Lower lobe of right lung (tissue), 2 donors: ENCODE measurements around the gene LHX3. TPM values are rescaled to one million over a fixed set of nuclear protein-coding genes. Genes with fewer than 3 reads are reported as not detected.

ENCODE experiments used
- ATAC-seq, 2 donors: fragments of 200-7000 bp; cut with Tn5 transposase; one replicate each; pipeline ENCODE4 v1.9.1; 2020 to 2022; ENCODE audit warnings: mild to moderate bottlenecking in 2 of 2, moderate library complexity in 2 of 2
- DNase-seq: peaks from one replicate; pipeline ENCODE4 v3.0.0-alpha.2; 2020
- H3K27ac ChIP-seq: fragments of 200-600 bp; one replicate; pipeline ENCODE4 v1.8.0; 2022
- H3K27me3 ChIP-seq: fragments of 200-600 bp; one replicate; pipeline ENCODE4 v1.8.0; 2022; ENCODE audit warnings: low read depth
- H3K36me3 ChIP-seq: fragments of 200-600 bp; one replicate; pipeline ENCODE4 v1.8.0; 2022; ENCODE audit warnings: mild to moderate bottlenecking
- H3K4me1 ChIP-seq: fragments of 200-600 bp; one replicate; pipeline ENCODE4 v1.8.0; 2022
- H3K4me3 ChIP-seq: fragments of 200-600 bp; one replicate; pipeline ENCODE4 v1.8.0; 2022; ENCODE audit warnings: mild to moderate bottlenecking
- H3K9me3 ChIP-seq: fragments of 200-600 bp; one replicate; pipeline ENCODE4 v1.8.0; 2022
- intact Hi-C: fragments of 100-400 bp; cut with DNase I; formaldehyde crosslinking; loops from one replicate; pipeline ENCODE4 v1.11.0; 2022
- total RNA-seq: library from RNA; stranded (reverse); fragmentation: NEBNext Ultra II Directional; extraction: Animal tissue kit (Norgen Biotek cat#: 25700); gene quantifications from one replicate; pipeline ENCODE4 v1.2.1, GENCODE V29; 2021
- TF ChIP-seq, protein P1 (sequence below): fragments of 200-600 bp; IDR thresholded peaks from one replicate; pipeline ENCODE4 v1.8.0; 2022; ENCODE audit warnings: antibody characterized with exemption, mild to moderate bottlenecking
- donor health status: DM: no; HTN: yes; CAD: no; lungs with severe emphysema.

Gene LHX3
- total RNA-seq, 1 donor from 2014 or later, result not detected

- H3K9me3 ChIP-seq, result no peaks in the 10 kb centered on the region
- intact Hi-C loops, result no loop called here
- no peak overlapping the region for H3K4me3 ChIP-seq
- TF ChIP-seq, protein P1, sequence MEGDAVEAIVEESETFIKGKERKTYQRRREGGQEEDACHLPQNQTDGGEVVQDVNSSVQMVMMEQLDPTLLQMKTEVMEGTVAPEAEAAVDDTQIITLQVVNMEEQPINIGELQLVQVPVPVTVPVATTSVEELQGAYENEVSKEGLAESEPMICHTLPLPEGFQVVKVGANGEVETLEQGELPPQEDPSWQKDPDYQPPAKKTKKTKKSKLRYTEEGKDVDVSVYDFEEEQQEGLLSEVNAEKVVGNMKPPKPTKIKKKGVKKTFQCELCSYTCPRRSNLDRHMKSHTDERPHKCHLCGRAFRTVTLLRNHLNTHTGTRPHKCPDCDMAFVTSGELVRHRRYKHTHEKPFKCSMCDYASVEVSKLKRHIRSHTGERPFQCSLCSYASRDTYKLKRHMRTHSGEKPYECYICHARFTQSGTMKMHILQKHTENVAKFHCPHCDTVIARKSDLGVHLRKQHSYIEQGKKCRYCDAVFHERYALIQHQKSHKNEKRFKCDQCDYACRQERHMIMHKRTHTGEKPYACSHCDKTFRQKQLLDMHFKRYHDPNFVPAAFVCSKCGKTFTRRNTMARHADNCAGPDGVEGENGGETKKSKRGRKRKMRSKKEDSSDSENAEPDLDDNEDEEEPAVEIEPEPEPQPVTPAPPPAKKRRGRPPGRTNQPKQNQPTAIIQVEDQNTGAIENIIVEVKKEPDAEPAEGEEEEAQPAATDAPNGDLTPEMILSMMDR, result no peak
- no peaks in the 10 kb centered on the region for H3K27me3 ChIP-seq
- no peak overlapping the region for H3K27ac ChIP-seq
- no peak for DNase-seq
- no peaks in the 10 kb centered on the region for H3K4me1 ChIP-seq
- ATAC-seq, result no peak
- H3K36me3 ChIP-seq, result peaks cover 54% of the 10 kb centered on the region
These were observed 17.4 kb upstream of the LHX3 start for GRCh38 chr9:136222166-136222905.

- H3K27ac ChIP-seq, result no peak overlapping the region
- no peaks in the 10 kb centered on the region for H3K4me1 ChIP-seq
- DNase-seq, result no peak
- ATAC-seq, result no peak
- H3K27me3 ChIP-seq, result no peaks in the 10 kb centered on the region
- no peaks in the 10 kb centered on the region for H3K9me3 ChIP-seq
- H3K36me3 ChIP-seq, result peaks cover 72% of the 10 kb centered on the region
- TF ChIP-seq, protein P1, result no peak
- H3K4me3 ChIP-seq, result no peak overlapping the region
- intact Hi-C loops, result no loop called here
These were observed 15.2 kb upstream of the LHX3 start for GRCh38 chr9:136220017-136220729.

- intact Hi-C loops, result no loop called here
- TF ChIP-seq, protein P1, result no peak
- Histone ChIP-seq H3K4me3 (no peak overlapping the region), H3K27ac (no peak overlapping the region), H3K4me1 (no peaks in the 10 kb centered on the region), H3K36me3 (peaks cover 81% of the 10 kb centered on the region), H3K27me3 (no peaks in the 10 kb centered on the region), H3K9me3 (no peaks in the 10 kb centered on the region)
- ATAC-seq (no peak), DNase-seq (no peak)
These were observed 14.3 kb upstream of the LHX3 start for GRCh38 chr9:136219276-136219675.

DNA sequence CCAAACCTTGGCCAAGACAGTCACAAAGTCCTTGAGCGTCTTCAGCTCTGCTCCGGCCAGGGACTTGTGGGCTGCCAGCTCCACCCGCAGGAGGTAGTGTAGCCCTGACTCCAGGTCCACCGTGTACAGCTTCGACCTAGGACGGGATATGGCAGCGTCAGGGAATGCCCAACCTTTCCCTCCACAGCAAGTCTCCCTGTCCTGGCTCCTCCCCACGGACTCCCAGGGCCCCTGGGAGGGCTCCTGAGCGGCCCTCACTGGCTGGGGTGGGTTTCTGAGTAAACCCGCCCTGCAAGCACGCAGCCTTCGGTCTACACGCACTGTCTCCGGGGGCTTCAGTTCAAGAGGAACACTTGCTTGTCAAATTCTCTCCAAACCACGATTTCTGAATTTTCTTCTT is 13.7 kb upstream of the LHX3 start:
- no peaks in the 10 kb centered on the region for H3K27me3 ChIP-seq
- H3K27ac ChIP-seq, result no peak overlapping the region
- intact Hi-C loops, result no loop called here
- ATAC-seq, result no peak
- peaks cover under 1% of the 10 kb centered on the region for H3K9me3 ChIP-seq
- H3K4me3 ChIP-seq, result no peak overlapping the region
- peaks cover 81% of the 10 kb centered on the region for H3K36me3 ChIP-seq
- no peaks in the 10 kb centered on the region for H3K4me1 ChIP-seq
- no peak for DNase-seq
- TF ChIP-seq, protein P1, result no peak

DNA sequence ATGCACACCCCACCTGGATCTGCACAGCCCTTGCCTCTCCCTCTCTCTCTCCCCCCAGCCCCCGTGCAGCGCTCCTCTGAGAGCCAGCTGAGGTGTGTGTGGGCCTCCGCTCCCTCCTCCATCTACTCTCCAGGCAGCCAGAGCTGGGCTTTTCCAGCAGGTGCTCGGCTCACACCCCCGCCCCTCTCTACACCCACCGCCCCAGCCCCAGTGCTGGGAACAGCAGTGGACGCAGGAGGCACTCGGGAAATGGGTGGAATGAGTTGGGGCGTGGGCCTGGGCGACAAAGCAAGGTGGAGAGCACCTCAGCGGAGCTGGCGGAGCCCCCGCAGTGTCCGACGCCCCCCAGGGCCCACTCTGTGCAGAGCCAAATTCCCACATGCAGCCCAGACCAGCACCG is 13.3 kb upstream of the LHX3 start:
- ATAC-seq (peak in 1 of 2 donors; percentile 22), DNase-seq (no peak)
- TF ChIP-seq, protein P1, result no peak
- Histone ChIP-seq H3K4me1 (no peaks in the 10 kb centered on the region), H3K27me3 (no peaks in the 10 kb centered on the region), H3K4me3 (no peak overlapping the region), H3K27ac (no peak overlapping the region), H3K36me3 (peaks cover 81% of the 10 kb centered on the region), H3K9me3 (peaks cover 3% of the 10 kb centered on the region)
- intact Hi-C loops, result no loop called here
